ENCODE data around the gene ADISSP. TPM values are rescaled to one million over a fixed set of nuclear protein-coding genes. Genes with fewer than 3 reads are reported as not detected.

The ADISSP gene
- total and polyA plus RNA-seq, 2 of the 13 experiments (the other 11 are each of a cell fraction or from before 2014, with no cell fraction given), result 38.3 to 90.6 TPM

GRCh38 chr20:3795511-3796468, 28.2 kb upstream of the ADISSP start, which contains the start of gene CDC25B (continued):
- TF ChIP-seq, protein P1, sequence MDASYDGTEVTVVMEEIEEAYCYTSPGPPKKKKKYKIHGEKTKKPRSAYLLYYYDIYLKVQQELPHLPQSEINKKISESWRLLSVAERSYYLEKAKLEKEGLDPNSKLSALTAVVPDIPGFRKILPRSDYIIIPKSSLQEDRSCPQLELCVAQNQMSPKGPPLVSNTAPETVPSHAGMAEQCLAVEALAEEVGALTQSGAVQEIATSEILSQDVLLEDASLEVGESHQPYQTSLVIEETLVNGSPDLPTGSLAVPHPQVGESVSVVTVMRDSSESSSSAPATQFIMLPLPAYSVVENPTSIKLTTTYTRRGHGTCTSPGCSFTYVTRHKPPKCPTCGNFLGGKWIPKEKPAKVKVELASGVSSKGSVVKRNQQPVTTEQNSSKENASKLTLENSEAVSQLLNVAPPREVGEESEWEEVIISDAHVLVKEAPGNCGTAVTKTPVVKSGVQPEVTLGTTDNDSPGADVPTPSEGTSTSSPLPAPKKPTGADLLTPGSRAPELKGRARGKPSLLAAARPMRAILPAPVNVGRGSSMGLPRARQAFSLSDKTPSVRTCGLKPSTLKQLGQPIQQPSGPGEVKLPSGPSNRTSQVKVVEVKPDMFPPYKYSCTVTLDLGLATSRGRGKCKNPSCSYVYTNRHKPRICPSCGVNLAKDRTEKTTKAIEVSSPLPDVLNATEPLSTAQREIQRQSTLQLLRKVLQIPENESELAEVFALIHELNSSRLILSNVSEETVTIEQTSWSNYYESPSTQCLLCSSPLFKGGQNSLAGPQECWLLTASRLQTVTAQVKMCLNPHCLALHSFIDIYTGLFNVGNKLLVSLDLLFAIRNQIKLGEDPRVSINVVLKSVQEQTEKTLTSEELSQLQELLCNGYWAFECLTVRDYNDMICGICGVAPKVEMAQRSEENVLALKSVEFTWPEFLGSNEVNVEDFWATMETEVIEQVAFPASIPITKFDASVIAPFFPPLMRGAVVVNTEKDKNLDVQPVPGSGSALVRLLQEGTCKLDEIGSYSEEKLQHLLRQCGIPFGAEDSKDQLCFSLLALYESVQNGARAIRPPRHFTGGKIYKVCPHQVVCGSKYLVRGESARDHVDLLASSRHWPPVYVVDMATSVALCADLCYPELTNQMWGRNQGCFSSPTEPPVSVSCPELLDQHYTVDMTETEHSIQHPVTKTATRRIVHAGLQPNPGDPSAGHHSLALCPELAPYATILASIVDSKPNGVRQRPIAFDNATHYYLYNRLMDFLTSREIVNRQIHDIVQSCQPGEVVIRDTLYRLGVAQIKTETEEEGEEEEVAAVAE (CRISPR knock-in tag; IDR thresholded peaks at IDR 0.05; ENCODE audit: borderline replicate concordance), result peak; percentile 96
- TF ChIP-seq ZNF468 (CRISPR knock-in tag; IDR thresholded peaks at IDR 0.05) (peak; percentile 86; the same call in 1 of the 2 replicates), KIAA2018 (CRISPR knock-in tag; IDR thresholded peaks at IDR 0.05; ENCODE audit: borderline replicate concordance) (no peak), CERS6 (CRISPR knock-in tag; IDR thresholded peaks at IDR 0.05) (no peak), MIXL1 (CRISPR knock-in tag; IDR thresholded peaks at IDR 0.05) (no peak), ERF (CRISPR knock-in tag; IDR thresholded peaks at IDR 0.05) (peak; percentile 67), RFX5 (IDR thresholded peaks at IDR 0.05; ENCODE audit: low read depth, low read length) (no peak), THYN1 (CRISPR knock-in tag; IDR thresholded peaks at IDR 0.05; ENCODE audit: borderline replicate concordance, low read depth) (no peak), SOX6 (IDR thresholded peaks at IDR 0.05) (no peak), SOX6 (CRISPR knock-in tag; IDR thresholded peaks at IDR 0.05) (no peak; the same call in 1 of the 2 replicates), RBM39 (IDR thresholded peaks at IDR 0.05; ENCODE audit: low read depth, low read length, poor library complexity, severe bottlenecking) (peak; percentile 98)
- TF ChIP-seq, protein P2, sequence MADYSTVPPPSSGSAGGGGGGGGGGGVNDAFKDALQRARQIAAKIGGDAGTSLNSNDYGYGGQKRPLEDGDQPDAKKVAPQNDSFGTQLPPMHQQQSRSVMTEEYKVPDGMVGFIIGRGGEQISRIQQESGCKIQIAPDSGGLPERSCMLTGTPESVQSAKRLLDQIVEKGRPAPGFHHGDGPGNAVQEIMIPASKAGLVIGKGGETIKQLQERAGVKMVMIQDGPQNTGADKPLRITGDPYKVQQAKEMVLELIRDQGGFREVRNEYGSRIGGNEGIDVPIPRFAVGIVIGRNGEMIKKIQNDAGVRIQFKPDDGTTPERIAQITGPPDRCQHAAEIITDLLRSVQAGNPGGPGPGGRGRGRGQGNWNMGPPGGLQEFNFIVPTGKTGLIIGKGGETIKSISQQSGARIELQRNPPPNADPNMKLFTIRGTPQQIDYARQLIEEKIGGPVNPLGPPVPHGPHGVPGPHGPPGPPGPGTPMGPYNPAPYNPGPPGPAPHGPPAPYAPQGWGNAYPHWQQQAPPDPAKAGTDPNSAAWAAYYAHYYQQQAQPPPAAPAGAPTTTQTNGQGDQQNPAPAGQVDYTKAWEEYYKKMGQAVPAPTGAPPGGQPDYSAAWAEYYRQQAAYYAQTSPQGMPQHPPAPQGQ (CRISPR knock-in tag; IDR thresholded peaks at IDR 0.05; ENCODE audit: borderline replicate concordance), result no peak

Measured in HepG2 (cell line).